Measurements from ENCODE around the gene ALG2. TPM values are rescaled to one million over a fixed set of nuclear protein-coding genes. Genes with fewer than 3 reads are reported as not detected.
A peak's percentile ranks its signal among the peaks of the same experiment; 100 is the strongest.

Gene ALG2, protein sequence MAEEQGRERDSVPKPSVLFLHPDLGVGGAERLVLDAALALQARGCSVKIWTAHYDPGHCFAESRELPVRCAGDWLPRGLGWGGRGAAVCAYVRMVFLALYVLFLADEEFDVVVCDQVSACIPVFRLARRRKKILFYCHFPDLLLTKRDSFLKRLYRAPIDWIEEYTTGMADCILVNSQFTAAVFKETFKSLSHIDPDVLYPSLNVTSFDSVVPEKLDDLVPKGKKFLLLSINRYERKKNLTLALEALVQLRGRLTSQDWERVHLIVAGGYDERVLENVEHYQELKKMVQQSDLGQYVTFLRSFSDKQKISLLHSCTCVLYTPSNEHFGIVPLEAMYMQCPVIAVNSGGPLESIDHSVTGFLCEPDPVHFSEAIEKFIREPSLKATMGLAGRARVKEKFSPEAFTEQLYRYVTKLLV
- 37.5 and 42.0 TPM in 2 replicates for total RNA-seq (2014; rRNA removed; shearing (Covaris generic))

DNA sequence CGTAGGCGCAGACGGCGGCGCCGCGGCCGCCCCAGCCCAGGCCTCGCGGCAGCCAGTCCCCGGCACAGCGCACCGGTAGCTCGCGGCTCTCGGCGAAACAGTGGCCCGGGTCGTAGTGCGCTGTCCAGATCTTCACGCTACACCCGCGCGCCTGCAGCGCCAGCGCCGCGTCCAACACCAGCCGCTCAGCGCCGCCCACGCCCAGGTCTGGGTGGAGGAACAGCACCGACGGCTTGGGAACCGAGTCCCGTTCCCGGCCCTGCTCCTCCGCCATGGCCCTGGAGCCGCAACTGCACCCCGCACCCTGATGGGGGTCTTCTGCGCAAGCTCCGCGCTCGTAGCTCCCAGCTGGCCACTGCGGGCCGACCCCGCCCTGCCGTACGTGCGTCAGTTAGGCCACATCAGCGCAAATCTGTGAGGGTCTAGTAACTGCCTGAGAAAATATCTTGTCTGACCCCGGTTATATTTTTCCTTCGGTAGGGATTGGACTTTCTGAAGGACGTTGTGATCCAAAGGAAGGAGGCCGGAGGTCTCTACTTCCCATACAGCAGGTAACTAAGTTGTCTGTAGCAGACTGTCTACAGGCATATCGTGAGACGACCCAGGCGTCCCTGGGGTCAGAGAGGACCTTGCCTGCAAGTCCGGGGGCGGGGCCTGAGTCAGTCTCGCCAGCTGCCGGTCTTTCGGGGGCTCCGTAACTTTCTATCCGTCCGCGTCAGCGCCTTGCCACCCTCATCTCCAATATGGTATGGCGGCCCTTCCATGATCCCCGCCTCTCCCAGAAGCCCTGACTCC, at the start of gene ALG2, which contains the start of gene SEC61B:
TSS of gene ALG2 (minus strand) at position 322 of the 795 bp plus-strand sequence. CDS start at position 274, 48 bp downstream.
TSS of gene SEC61B (plus strand) at position 662 of the 795 bp plus-strand sequence. CDS start at position 744, 82 bp downstream.
- Histone ChIP-seq H3K36me3 (peaks cover 61% of the 10 kb centered on the region), H3K4me1 (replicated peaks) (peaks cover 5% of the 10 kb centered on the region; the same call in 1 of the 2 replicates)
- peak; percentile 94 to 99 for DNase-seq (ENCODE audit: low read depth in 1 of 2, low spot score in 2 of 2)

DNA sequence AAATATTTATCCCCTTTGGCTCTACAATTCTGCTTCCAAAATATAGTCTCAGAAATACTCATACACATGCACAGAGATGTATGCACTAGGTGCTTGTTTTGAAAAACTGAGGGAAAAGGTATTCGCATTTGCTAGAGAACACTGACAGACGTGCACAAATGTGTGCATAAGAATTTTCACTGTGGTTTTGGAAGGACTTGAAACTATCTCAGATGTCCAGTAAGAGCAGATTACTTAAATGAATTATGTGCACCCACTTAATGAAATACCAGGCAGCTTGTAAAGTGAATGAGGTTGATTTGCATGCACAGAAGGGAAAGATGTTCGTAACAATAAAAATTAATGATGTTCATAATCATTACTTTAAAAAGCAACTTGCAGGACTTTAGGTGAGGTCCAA, 48.7 kb upstream of the ALG2 start:
- Histone ChIP-seq H3K4me3 (no peak overlapping the region), H3K36me3 (no peaks in the 10 kb centered on the region), H3K9me3 (replicated peaks) (no peaks in the 10 kb centered on the region), H3K27me3 (replicated peaks) (no peaks in the 10 kb centered on the region), H3K4me1 (replicated peaks) (peaks cover 5% of the 10 kb centered on the region; the same call in 1 of the 2 replicates), H3K27ac (no peak overlapping the region)
- no peak for DNase-seq (ENCODE audit: low read depth in 1 of 2, low spot score in 2 of 2)

More for the DNA sequence above, at the start of gene ALG2, which contains the start of gene SEC61B:
- no peaks in the 10 kb centered on the region for H3K9me3 ChIP-seq (replicated peaks)
- no peaks in the 10 kb centered on the region for H3K27me3 ChIP-seq (replicated peaks)
- H3K4me3 ChIP-seq = peak within 1 kb of the TSS; percentile 84
- H3K27ac ChIP-seq = peak within 1 kb of the TSS; percentile 99

DNA sequence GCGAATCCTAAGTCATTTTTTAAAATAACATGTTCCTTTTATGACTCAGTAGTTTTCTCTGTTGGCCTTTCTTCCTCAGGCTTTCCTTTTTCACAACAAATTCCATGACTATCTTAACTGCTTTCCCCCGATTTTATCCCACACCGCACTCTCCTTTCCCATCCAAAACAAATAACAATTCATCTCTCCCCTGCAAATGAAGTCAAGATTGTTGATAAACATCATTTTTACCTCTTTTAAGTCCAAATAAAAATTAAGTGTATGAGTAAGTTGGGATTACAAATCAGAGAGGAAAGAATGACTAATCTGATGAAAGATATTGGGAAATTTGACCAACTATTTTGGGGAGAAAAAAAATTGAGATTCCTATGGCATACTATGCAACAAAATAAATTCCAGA, 47.7 kb upstream of the ALG2 start:
- no peak overlapping the region for H3K4me3 ChIP-seq
- no peaks in the 10 kb centered on the region for H3K9me3 ChIP-seq (replicated peaks)
- DNase-seq (ENCODE audit: low read depth in 1 of 2, low spot score in 2 of 2) = no peak
- H3K27ac ChIP-seq = no peak overlapping the region
- H3K36me3 ChIP-seq = no peaks in the 10 kb centered on the region
- H3K4me1 ChIP-seq (replicated peaks) = peaks cover 5% of the 10 kb centered on the region; the same call in 1 of the 2 replicates
- no peaks in the 10 kb centered on the region for H3K27me3 ChIP-seq (replicated peaks)

DNA sequence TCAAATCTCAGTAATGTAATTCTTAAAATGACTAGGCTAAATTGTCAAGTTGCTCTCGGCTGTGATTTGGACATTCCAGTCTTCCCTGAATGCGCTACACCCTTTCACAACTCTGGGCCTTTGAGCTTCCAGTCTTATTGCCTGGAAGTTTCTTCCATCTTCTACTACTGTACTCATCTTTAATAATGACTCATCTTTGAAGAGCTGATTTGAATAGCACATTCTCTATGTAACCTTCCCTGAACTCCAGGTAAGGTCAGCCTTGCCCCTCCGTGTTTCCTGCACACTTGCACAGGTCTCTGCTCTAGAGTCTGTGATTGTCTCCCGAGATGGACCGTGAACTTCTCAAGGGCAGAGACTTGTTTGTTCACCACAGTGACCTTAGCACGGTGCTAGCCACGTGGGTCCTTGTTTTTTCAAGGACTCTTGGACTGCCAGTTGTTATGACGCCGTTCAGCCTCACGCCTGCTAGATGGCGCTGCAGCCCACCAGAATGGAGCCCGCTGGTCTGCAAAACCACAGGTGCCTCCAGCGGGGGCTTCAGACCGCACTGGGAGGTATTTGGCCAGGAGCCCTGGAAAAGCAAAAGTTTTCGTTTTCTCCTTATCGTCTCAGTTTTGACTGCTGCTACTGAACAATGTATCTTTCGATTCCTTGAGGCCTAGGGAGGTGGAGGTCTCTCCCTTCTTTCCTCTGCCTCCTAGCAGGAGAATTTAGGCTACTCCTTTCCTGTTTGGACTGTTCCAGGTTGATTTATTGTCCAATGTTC, 44.7 kb upstream of the ALG2 start:
- Histone ChIP-seq H3K4me1 (replicated peaks) (peaks cover 5% of the 10 kb centered on the region; the same call in 1 of the 2 replicates), H3K36me3 (no peaks in the 10 kb centered on the region), H3K27me3 (replicated peaks) (no peaks in the 10 kb centered on the region), H3K9me3 (replicated peaks) (no peaks in the 10 kb centered on the region), H3K4me3 (no peak overlapping the region), H3K27ac (no peak overlapping the region)
- peak; percentile 42 to 59 for DNase-seq (ENCODE audit: low read depth in 1 of 2, low spot score in 2 of 2)

DNA sequence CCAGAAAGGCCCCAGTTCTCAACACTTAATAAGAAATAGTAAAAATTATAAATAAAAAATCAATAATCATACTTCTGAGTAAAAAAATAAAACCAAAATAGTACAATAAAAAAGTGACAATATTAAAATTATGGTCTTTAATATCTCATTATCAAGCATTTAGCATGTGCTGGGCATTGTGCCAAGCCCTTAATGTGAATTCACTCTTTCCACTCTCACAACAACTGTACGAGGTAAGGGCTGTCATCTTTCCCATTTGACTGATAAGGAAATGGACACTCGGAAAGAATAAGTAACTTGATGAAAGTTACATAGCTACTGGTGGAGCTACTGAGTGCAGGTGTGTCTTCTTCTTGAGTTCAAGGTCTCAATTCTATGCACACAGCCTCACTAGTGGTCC, 43.9 kb upstream of the ALG2 start:
- Histone ChIP-seq H3K4me3 (no peak overlapping the region), H3K36me3 (no peaks in the 10 kb centered on the region), H3K4me1 (replicated peaks) (peaks cover 5% of the 10 kb centered on the region; the same call in 1 of the 2 replicates), H3K27ac (no peak overlapping the region), H3K27me3 (replicated peaks) (no peaks in the 10 kb centered on the region), H3K9me3 (replicated peaks) (no peaks in the 10 kb centered on the region)
- DNase-seq (ENCODE audit: low read depth in 1 of 2, low spot score in 2 of 2) = no peak

DNA sequence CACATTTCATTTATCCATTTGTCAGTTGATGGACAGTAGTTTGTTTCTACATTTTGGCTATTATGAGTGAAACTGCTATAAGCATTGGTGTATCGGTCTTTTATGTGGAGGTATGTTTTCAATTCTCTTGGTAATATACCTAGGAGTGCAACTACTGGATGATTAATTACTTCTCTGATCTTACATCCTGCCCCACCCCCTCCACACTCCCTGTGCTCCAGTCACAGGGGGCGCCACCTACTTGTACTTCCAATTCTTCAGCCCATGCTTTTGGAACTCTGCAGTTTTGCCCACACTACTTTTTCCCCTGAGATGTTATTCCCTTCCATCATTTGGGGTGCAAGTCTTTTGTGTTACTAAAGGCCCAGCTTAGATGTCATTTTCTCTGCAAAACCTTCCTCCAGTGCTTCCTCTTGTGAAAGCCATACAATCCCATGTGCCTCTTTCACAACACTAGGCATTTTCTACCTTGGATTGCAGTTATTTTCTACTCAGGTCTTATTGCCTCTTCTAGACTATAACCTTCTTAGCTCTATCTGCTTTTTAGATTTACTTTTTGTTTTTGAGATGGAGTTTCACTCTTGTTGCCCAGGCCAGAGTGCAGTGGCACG, 42.4 kb upstream of the ALG2 start:
- Histone ChIP-seq H3K9me3 (replicated peaks) (no peaks in the 10 kb centered on the region), H3K4me3 (no peak overlapping the region), H3K4me1 (replicated peaks) (peaks cover 5% of the 10 kb centered on the region; the same call in 1 of the 2 replicates), H3K36me3 (no peaks in the 10 kb centered on the region), H3K27ac (no peak overlapping the region), H3K27me3 (replicated peaks) (no peaks in the 10 kb centered on the region)
- no peak for DNase-seq (ENCODE audit: low read depth in 1 of 2, low spot score in 2 of 2)

DNA sequence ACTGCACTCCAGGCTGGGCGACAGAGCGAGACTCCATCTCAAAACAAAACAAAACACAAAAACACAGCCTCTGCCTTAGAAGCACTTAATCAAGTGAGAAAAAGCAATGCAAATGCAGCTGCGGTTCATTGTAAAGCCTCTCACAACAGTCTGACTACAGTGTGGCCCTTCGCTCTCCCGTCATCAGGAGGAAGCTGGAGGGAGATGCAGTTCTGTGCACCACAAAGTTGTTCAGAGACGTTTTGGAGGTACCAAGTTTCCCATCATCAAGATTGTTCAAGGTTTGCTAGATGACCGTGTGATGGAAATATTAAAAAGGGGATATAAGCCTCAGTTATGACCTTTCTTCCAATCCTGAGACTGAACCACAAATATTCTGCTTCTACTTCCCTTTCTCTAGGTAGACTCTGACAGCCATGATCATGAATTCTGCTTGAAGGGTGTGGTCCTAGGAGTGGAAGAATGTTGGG, 41.2 kb upstream of the ALG2 start:
- no peaks in the 10 kb centered on the region for H3K27me3 ChIP-seq (replicated peaks)
- H3K9me3 ChIP-seq (replicated peaks) = no peaks in the 10 kb centered on the region
- H3K4me3 ChIP-seq = no peak overlapping the region
- H3K27ac ChIP-seq = no peak overlapping the region
- no peaks in the 10 kb centered on the region for H3K36me3 ChIP-seq
- peaks cover 5% of the 10 kb centered on the region; the same call in 1 of the 2 replicates for H3K4me1 ChIP-seq (replicated peaks)
- no peak for DNase-seq (ENCODE audit: low read depth in 1 of 2, low spot score in 2 of 2)

DNA sequence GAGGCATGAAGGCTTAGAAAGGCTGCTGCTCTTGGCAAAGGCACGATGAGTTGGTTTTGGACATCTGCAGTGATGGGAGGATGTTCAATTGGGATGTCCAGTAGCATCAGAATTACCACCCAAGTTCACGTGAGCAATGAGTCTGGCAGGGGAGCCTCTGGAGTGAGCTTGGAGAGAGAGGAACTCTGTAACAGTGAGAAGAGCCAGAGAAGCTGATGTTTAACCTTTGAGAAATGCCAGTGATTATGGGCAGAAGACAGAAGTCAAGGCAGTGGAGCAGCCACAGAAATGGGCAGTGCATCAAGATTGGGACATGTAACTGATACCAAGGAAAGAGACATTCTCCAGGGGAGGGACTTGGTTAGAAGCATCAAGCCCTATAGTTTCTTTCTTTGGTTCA, 40.2 kb upstream of the ALG2 start:
- Histone ChIP-seq H3K4me3 (no peak overlapping the region), H3K4me1 (replicated peaks) (peaks cover 5% of the 10 kb centered on the region; the same call in 1 of the 2 replicates), H3K9me3 (replicated peaks) (no peaks in the 10 kb centered on the region), H3K27me3 (replicated peaks) (no peaks in the 10 kb centered on the region), H3K27ac (no peak overlapping the region), H3K36me3 (no peaks in the 10 kb centered on the region)
- DNase-seq (ENCODE audit: low read depth in 1 of 2, low spot score in 2 of 2) = no peak

DNA sequence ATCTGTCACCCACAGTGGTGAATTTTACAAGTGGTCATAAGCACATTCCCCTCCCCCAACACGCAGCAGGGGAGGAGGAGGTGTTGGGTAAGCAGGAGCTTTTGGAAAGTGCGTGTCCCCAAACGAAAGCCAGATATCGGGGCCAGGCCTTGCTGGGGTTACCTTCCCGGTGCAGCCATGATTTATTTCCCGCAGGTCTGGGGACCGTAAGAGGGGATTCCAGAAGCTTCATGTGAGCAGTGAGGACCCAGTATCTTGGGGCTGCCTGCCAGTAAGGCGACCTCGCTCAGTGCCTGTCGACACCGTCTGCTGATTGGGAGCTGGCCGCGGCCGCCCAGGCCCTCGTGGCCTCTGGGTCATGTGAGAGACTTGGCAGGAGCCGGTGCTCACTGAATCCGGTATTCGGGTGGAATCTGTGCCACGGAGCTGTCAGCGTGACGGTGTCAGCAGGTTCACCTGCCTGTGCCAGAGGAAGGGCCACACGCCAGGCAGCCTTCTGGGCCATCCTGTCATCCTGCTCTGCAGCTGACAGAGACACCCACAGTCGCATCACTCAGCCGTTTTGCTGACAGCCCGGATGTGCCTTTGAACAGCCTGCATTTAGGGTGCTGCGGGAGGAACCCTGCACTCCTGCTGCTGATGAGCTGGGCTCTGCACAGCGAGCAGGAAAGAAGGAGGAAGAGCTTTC, 37.6 kb upstream of the ALG2 start:
- no peak for DNase-seq (ENCODE audit: low read depth in 1 of 2, low spot score in 2 of 2)
- Histone ChIP-seq H3K9me3 (replicated peaks) (no peaks in the 10 kb centered on the region), H3K27me3 (replicated peaks) (no peaks in the 10 kb centered on the region), H3K4me3 (no peak overlapping the region), H3K36me3 (no peaks in the 10 kb centered on the region), H3K27ac (no peak overlapping the region), H3K4me1 (replicated peaks) (no peaks in the 10 kb centered on the region)

DNA sequence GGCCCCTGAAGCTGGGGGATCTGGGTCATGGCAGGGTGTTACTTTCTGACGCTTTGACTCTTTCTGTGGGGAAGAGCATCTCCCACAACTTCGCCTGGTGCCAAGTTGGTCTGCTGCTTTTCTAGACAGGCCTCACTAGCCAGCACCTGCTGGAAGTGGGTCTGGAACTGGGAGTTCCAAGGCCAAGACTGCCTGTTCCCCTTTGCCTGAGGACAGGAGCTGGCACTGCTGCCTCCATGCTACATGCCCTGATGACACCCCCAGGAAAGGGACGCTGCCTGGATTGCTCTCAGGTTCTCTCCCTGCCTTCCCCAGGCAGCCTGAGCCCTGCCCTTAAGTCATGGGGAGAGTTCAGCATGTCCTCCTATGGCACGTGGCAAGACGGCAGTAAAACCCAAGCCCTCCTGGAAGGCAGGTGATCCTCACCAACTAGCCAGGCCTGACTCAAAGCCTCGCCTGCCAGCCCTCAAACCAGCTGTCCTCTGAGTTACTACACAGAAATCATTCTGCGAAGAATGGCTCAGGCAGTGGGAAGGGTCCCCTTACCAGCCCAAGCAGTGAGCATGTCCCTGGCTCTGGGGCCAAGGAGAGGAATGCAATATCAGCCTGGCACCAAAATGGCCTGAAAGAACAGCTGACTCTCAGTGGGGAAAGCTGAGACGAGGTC, 36.1 kb upstream of the ALG2 start:
- H3K9me3 ChIP-seq (replicated peaks) = no peaks in the 10 kb centered on the region
- DNase-seq (ENCODE audit: low read depth in 1 of 2, low spot score in 2 of 2) = no peak
- no peaks in the 10 kb centered on the region for H3K36me3 ChIP-seq
- no peak overlapping the region for H3K4me3 ChIP-seq
- no peak overlapping the region for H3K27ac ChIP-seq
- no peaks in the 10 kb centered on the region for H3K27me3 ChIP-seq (replicated peaks)
- H3K4me1 ChIP-seq (replicated peaks) = peaks cover 6% of the 10 kb centered on the region

DNA sequence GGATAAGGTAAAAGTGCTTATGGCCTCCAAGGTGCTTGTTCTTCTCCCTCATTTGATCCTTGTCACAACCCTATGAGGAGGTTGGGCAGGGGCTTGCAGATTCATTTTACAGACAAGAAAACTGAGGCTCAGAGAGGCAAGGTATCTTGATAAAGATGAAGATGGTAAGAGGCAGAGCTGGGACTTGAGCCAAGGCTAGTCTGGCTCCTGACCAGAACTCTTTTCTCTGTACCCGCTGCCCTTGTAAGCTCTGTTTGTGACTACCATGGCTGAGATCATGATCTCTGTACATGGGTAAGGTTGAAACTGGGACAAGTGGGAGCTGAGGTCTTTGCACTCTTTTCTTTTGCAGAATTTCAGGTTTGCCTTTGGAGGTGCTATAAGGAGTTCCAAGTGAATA, 33.9 kb upstream of the ALG2 start:
- H3K27ac ChIP-seq = no peak overlapping the region
- H3K9me3 ChIP-seq (replicated peaks) = no peaks in the 10 kb centered on the region
- peaks cover 6% of the 10 kb centered on the region for H3K4me1 ChIP-seq (replicated peaks)
- no peak for DNase-seq (ENCODE audit: low read depth in 1 of 2, low spot score in 2 of 2)
- no peaks in the 10 kb centered on the region for H3K27me3 ChIP-seq (replicated peaks)
- no peaks in the 10 kb centered on the region for H3K36me3 ChIP-seq
- H3K4me3 ChIP-seq = no peak overlapping the region

DNA sequence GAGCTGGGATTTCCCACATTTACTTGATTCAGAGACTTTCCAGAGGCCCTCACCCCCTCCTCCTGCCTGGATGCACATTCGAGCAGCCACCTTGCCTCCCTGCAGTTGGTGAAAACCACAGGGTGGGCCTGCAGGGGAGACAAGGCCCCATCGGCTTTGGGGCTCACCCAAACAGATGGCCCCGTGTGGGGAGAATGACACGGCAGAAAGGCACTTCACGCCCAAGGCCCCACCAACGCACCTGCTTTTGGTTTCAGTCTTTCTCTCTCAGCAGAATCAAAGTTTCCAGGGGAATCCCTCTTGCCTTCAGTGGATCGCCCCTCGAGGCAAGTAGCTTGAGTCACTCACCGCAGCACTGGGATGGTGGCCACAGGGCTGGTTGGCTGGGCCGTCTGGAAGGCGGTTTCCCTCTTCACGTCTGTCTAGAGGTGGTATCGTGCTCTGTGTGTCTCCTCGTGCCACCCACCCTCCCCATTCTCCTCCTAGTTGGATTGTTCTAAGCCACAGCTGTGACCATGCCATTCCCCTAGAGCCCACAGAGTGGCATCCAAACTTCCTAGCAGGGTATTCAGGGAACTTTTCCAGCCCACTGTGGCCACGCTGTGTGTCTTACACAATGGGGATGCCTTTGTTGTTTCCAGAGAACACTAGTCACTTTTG, 32.2 kb upstream of the ALG2 start:
- Histone ChIP-seq H3K27me3 (replicated peaks) (no peaks in the 10 kb centered on the region), H3K4me3 (no peak overlapping the region), H3K4me1 (replicated peaks) (peaks cover 6% of the 10 kb centered on the region), H3K9me3 (replicated peaks) (no peaks in the 10 kb centered on the region), H3K36me3 (no peaks in the 10 kb centered on the region), H3K27ac (no peak overlapping the region)
- peak; percentile 21 to 50 for DNase-seq (ENCODE audit: low read depth in 1 of 2, low spot score in 2 of 2)

Measured in SJSA1 (cell line).